Loucy (cell line): ENCODE data around the gene LARP4B.

Source experiments
- H2AFZ ChIP-seq: fragments of 200-600 bp; sonication (generic); 2 replicates; pipeline ENCODE4 v1.6.0; 2016; ENCODE audit warnings: antibody characterized with exemption, mild to moderate bottlenecking, low read length, moderate library complexity
- H3F3A ChIP-seq: fragments of 200-600 bp; 2 replicates; pipeline ENCODE4 v1.6.0; 2016; ENCODE audit warnings: antibody characterized with exemption, low read depth, mild to moderate bottlenecking
- H3K27me3 ChIP-seq: fragments of 200-600 bp; sonication (generic); 2 replicates; pipeline ENCODE4 v1.6.1; 2014; ENCODE audit warnings: low read length, mild to moderate bottlenecking; ENCODE audit not compliant: insufficient read depth, poor library complexity, severe bottlenecking
- H3K36me3 ChIP-seq: fragments of 200-600 bp; sonication (generic); 2 replicates; pipeline ENCODE4 v1.6.1; 2016; ENCODE audit warnings: low read length; ENCODE audit not compliant: insufficient read depth
- H3K4me1 ChIP-seq: fragments of 200-600 bp; sonication (generic); 2 replicates; pipeline ENCODE4 v1.5.1; 2014; ENCODE audit warnings: low read length, mild to moderate bottlenecking; ENCODE audit not compliant: insufficient read depth, poor library complexity, severe bottlenecking
- H3K4me2 ChIP-seq: fragments of 200-600 bp; sonication (generic); 2 replicates; pipeline ENCODE4 v1.6.0; 2014; ENCODE audit warnings: antibody characterized with exemption, low read length, low read depth, mild to moderate bottlenecking; ENCODE audit not compliant: poor library complexity, severe bottlenecking
- H3K4me3 ChIP-seq: fragments of 200-600 bp; sonication (generic); 2 replicates; pipeline ENCODE4 v1.5.1; 2014; ENCODE audit warnings: low read length, mild to moderate bottlenecking, mixed read lengths; ENCODE audit not compliant: poor library complexity, severe bottlenecking
- H3K79me2 ChIP-seq: fragments of 200-600 bp; sonication (generic); 2 replicates; pipeline ENCODE4 v1.6.1; 2014; ENCODE audit warnings: low read length; ENCODE audit not compliant: insufficient read depth
- H3K9ac ChIP-seq: fragments of 200-600 bp; sonication (generic); 2 replicates; pipeline ENCODE4 v1.6.0; 2014; ENCODE audit warnings: mild to moderate bottlenecking, low read depth, low read length, moderate library complexity; ENCODE audit not compliant: poor library complexity, severe bottlenecking
- H3K9me2 ChIP-seq: fragments of 200-600 bp; sonication (generic); replicated peaks from 2 replicates; pipeline ENCODE4 v1.6.1; 2016; ENCODE audit warnings: low read depth, low read length, mixed read lengths
- H3K9me3 ChIP-seq: fragments of 200-600 bp; sonication (generic); 2 replicates; pipeline ENCODE4 v1.6.1; 2014; ENCODE audit warnings: mild to moderate bottlenecking, antibody characterized with exemption, low read length, low read depth; ENCODE audit not compliant: insufficient read depth
- H4K20me1 ChIP-seq: fragments of 200-600 bp; sonication (generic); 2 replicates; pipeline ENCODE4 v1.6.0; 2014; ENCODE audit warnings: antibody characterized with exemption, low read length, mild to moderate bottlenecking; ENCODE audit not compliant: insufficient read depth, poor library complexity, severe bottlenecking
- CTCF ChIP-seq: fragments of 200-600 bp; sonication (generic); conservative IDR thresholded peaks from 2 replicates; pipeline ENCODE4 v1.5.1; 2014; ENCODE audit warnings: mild to moderate bottlenecking, antibody characterized with exemption, low read length
- EZH2phosphoT487 ChIP-seq: fragments of 200-600 bp; IDR thresholded peaks from 2 replicates; pipeline ENCODE4 v1.6.1; 2018; ENCODE audit warnings: antibody characterized with exemption, mild to moderate bottlenecking, moderate library complexity, borderline replicate concordance

LARP4B gene

GRCh38 chr10:976316-976715 lies 44.8 kb upstream of the LARP4B start:
- Histone ChIP-seq H3K4me1 (no peaks in the 10 kb centered on the region), H3K9me3 (peaks cover 23% of the 10 kb centered on the region; the same call in 1 of the 2 replicates), H3F3A (no peaks in the 10 kb centered on the region), H3K27me3 (no peaks in the 10 kb centered on the region), H3K9me2 (no peaks in the 10 kb centered on the region), H3K9ac (no peak overlapping the region), H4K20me1 (no peaks in the 10 kb centered on the region), H3K4me3 (no peak overlapping the region), H3K36me3 (no peaks in the 10 kb centered on the region), H2AFZ (no peak overlapping the region), H3K79me2 (no peaks in the 10 kb centered on the region), H3K4me2 (no peak overlapping the region)
- TF ChIP-seq EZH2phosphoT487, result no peak
- no peak for TF ChIP-seq CTCF

- Histone ChIP-seq H3K9me2 (no peaks in the 10 kb centered on the region), H3K36me3 (no peaks in the 10 kb centered on the region), H3K27me3 (no peaks in the 10 kb centered on the region), H2AFZ (no peak overlapping the region), H3F3A (no peaks in the 10 kb centered on the region), H3K4me3 (no peak overlapping the region), H3K4me1 (no peaks in the 10 kb centered on the region), H4K20me1 (no peaks in the 10 kb centered on the region), H3K9ac (no peak overlapping the region), H3K79me2 (no peaks in the 10 kb centered on the region), H3K4me2 (no peak overlapping the region), H3K9me3 (peaks cover 9% of the 10 kb centered on the region; the same call in 1 of the 2 replicates)
- TF ChIP-seq EZH2phosphoT487 (no peak), CTCF (no peak)
These were observed 43.2 kb upstream of the LARP4B start for GRCh38 chr10:974785-975074.

GRCh38 chr10:974038-974784 lies 42.7 kb upstream of the LARP4B start:
- Histone ChIP-seq H4K20me1 (no peaks in the 10 kb centered on the region), H3K36me3 (no peaks in the 10 kb centered on the region), H3K4me1 (no peaks in the 10 kb centered on the region), H3K27me3 (no peaks in the 10 kb centered on the region), H3K4me3 (no peak overlapping the region), H3K4me2 (no peak overlapping the region), H3K9me2 (no peaks in the 10 kb centered on the region), H3F3A (no peaks in the 10 kb centered on the region), H3K9ac (no peak overlapping the region), H2AFZ (no peak overlapping the region), H3K9me3 (peaks cover 6% of the 10 kb centered on the region; the same call in 1 of the 2 replicates), H3K79me2 (no peaks in the 10 kb centered on the region)
- TF ChIP-seq EZH2phosphoT487 (no peak), CTCF (no peak)
